K562 (cell line): Measurements from ENCODE around the gene SPINT1. TPM values are rescaled to one million over a fixed set of nuclear protein-coding genes. Genes with fewer than 3 reads are reported as not detected.

Experiments
- E2F3 ChIP-seq: fragments of 250-450 bp; sonication (Bioruptor Pico); IDR thresholded peaks from 2 replicates; pipeline ENCODE4 v1.4.0; 2020; ENCODE audit warnings: mild to moderate bottlenecking
- EGR1 ChIP-seq: fragments of 450-650 bp; conservative IDR thresholded peaks from 2 replicates; pipeline ENCODE4 v1.6.1; 2017; ENCODE audit warnings: mild to moderate bottlenecking
- HMG20B ChIP-seq: fragments of 250-450 bp; sonication (Bioruptor Pico); IDR thresholded peaks from 2 replicates; pipeline ENCODE4 v1.5.0; 2021; ENCODE audit warnings: mild to moderate bottlenecking
- KHSRP ChIP-seq: fragments of 450-650 bp; IDR thresholded peaks from 2 replicates; pipeline ENCODE4 v1.6.1; 2017
- NFE2L1 ChIP-seq: fragments of 450-650 bp; IDR thresholded peaks from 2 replicates; pipeline ENCODE4 v1.6.1; 2016; ENCODE audit warnings: missing genetic modification characterization, low read depth, mild to moderate bottlenecking, missing compliant biosample characterization, moderate library complexity, borderline replicate concordance
- NR2C1 ChIP-seq, 2 experiments: fragments of 450-650 bp; IDR thresholded peaks; 2 replicates each; pipeline ENCODE4 v1.6.1; 2017; ENCODE audit warnings: mild to moderate bottlenecking in 2 of 2, antibody characterized with exemption in 1 of 2, inconsistent platforms in 1 of 2, missing compliant biosample characterization in 1 of 2, missing genetic modification characterization in 1 of 2
- OTX1 ChIP-seq: fragments of 450-650 bp; formaldehyde crosslinking; IDR thresholded peaks from 2 replicates; pipeline ENCODE4 v1.4.0; 2022; ENCODE audit warnings: mild to moderate bottlenecking
- POLR2B ChIP-seq: fragments of 450-650 bp; IDR thresholded peaks from 2 replicates; pipeline ENCODE4 v1.6.1; 2018; ENCODE audit warnings: low read depth; ENCODE audit not compliant: partially characterized antibody
- SIN3A ChIP-seq, 2 experiments: fragments of 150-350 bp in 1 of 2; IDR thresholded peaks; 2 replicates each; pipeline ENCODE4 v1.6.1; 2011 to 2016; ENCODE audit warnings: borderline replicate concordance in 2 of 2, low read depth in 2 of 2, low read length in 2 of 2, mild to moderate bottlenecking in 2 of 2, moderate library complexity in 2 of 2; ENCODE audit not compliant: control insufficient read depth in 1 of 2
- SMAD3 ChIP-seq: fragments of 450-650 bp; formaldehyde crosslinking; conservative IDR thresholded peaks from 2 replicates; pipeline ENCODE4 v1.4.0; 2020; ENCODE audit warnings: mild to moderate bottlenecking
- SREBF1 ChIP-seq: fragments of 150-350 bp; IDR thresholded peaks from 2 replicates; pipeline ENCODE4 v1.6.1; 2014; ENCODE audit warnings: antibody characterized with exemption, low read depth, low read length, borderline replicate concordance
- TAF7 ChIP-seq: fragments of 450-650 bp; IDR thresholded peaks from 2 replicates; pipeline ENCODE4 v1.6.1; 2016; ENCODE audit warnings: missing genetic modification characterization, missing compliant biosample characterization
- TEAD1 ChIP-seq, 2 experiments: fragments of 450-650 bp in 1 of 2; sonication (generic) in 1 of 2; formaldehyde crosslinking; IDR thresholded peaks; 2 replicates each; pipeline versions ENCODE4 v1.4.0 to v1.8.0; 2020 to 2022; ENCODE audit warnings: mild to moderate bottlenecking in 2 of 2, missing genetic modification reagents in 1 of 2
- ZNF12 ChIP-seq: sonication (generic); formaldehyde crosslinking; IDR thresholded peaks from 2 replicates; pipeline ENCODE4 v1.4.0; 2020; ENCODE audit warnings: mild to moderate bottlenecking, missing genetic modification reagents
- ZNF24 ChIP-seq: fragments of 450-650 bp; IDR thresholded peaks from 2 replicates; pipeline ENCODE4 v1.6.1; 2016
- ZNF263 ChIP-seq: sonication (generic); formaldehyde crosslinking; IDR thresholded peaks from 2 replicates; pipeline ENCODE4 v1.8.0; 2022; ENCODE audit warnings: mild to moderate bottlenecking, missing genetic modification reagents, borderline replicate concordance
- ZNF589 ChIP-seq: fragments of 200-800 bp; sonication (Bioruptor generic); IDR thresholded peaks from 2 replicates; pipeline ENCODE4 v1.6.1; 2016; ENCODE audit warnings: low read depth, missing genetic modification characterization, missing compliant biosample characterization
- ZNF766 ChIP-seq: fragments of 200-800 bp; sonication (Bioruptor generic); conservative IDR thresholded peaks from 2 replicates; pipeline ENCODE4 v1.6.1; 2016; ENCODE audit warnings: missing genetic modification characterization, missing compliant biosample characterization
- ZZZ3 ChIP-seq: fragments of 450-650 bp; IDR thresholded peaks from 2 replicates; pipeline ENCODE4 v1.6.1; 2016; ENCODE audit warnings: antibody characterized with exemption, mild to moderate bottlenecking, moderate library complexity
- polyA plus RNA-seq, 8 experiments: library from polyadenylated mRNA; depleted of rRNA in 4 of 8; stranded (reverse) in 5 of 8; unstranded in 3 of 8; fragments of >200 nt; fragmentation: Nextera tagmentation in 2 of 8; fragmentation: Illumina TruSeq in 1 of 8; extraction: Ambion mirVana in 2 of 8; extraction: Trizol in 1 of 8; gene quantifications; 2 replicates each; pipeline versions ENCODE4 v1.2.1 to v1.2.3, GENCODE V29; 2011 to 2014; ENCODE audit warnings: inconsistent platforms in 1 of 8, missing spikeins in 1 of 8
- total RNA-seq, 7 experiments: library from RNA; depleted of rRNA in 6 of 7; stranded (reverse); fragments of >200 nt in 6 of 7; fragmentation: Illumina TruSeq in 2 of 7; extraction: Trizol in 2 of 7; gene quantifications; 2 replicates each; pipeline versions ENCODE4 v1.2.1 to v1.2.3, GENCODE V29; 2011 to 2021; ENCODE audit warnings: low replicate concordance in 1 of 7
- TF ChIP-seq, protein P1 (sequence below): fragments of 250-450 bp; sonication (Bioruptor Pico); IDR thresholded peaks from 2 replicates; pipeline ENCODE4 v1.9.0; 2021; ENCODE audit warnings: mild to moderate bottlenecking
- TF ChIP-seq, protein P2 (sequence below), 3 experiments: fragments of 200-800 bp in 1 of 3; fragments of 250-450 bp in 1 of 3; fragments of 450-650 bp in 1 of 3; sonication (Bioruptor Pico) in 1 of 3; sonication (Bioruptor generic) in 1 of 3; formaldehyde crosslinking in 1 of 3; IDR thresholded peaks; 2 replicates each; pipeline versions ENCODE4 v1.6.1 to v1.8.0; 2016 to 2022; ENCODE audit warnings: mild to moderate bottlenecking in 2 of 3, missing genetic modification characterization in 2 of 3, missing compliant biosample characterization in 1 of 3, moderate library complexity in 1 of 3
- TF ChIP-seq, protein P3 (sequence below): fragments of 250-450 bp; sonication (Bioruptor Pico); IDR thresholded peaks from 2 replicates; pipeline ENCODE4 v1.4.0; 2020; ENCODE audit warnings: mild to moderate bottlenecking

SPINT1 gene
- total and polyA plus RNA-seq, 9 of the 15 experiments (the other 6 are each of a cell fraction or from before 2014, with no cell fraction given): 0.78 to 4.5 (median 1.5) TPM

DNA sequence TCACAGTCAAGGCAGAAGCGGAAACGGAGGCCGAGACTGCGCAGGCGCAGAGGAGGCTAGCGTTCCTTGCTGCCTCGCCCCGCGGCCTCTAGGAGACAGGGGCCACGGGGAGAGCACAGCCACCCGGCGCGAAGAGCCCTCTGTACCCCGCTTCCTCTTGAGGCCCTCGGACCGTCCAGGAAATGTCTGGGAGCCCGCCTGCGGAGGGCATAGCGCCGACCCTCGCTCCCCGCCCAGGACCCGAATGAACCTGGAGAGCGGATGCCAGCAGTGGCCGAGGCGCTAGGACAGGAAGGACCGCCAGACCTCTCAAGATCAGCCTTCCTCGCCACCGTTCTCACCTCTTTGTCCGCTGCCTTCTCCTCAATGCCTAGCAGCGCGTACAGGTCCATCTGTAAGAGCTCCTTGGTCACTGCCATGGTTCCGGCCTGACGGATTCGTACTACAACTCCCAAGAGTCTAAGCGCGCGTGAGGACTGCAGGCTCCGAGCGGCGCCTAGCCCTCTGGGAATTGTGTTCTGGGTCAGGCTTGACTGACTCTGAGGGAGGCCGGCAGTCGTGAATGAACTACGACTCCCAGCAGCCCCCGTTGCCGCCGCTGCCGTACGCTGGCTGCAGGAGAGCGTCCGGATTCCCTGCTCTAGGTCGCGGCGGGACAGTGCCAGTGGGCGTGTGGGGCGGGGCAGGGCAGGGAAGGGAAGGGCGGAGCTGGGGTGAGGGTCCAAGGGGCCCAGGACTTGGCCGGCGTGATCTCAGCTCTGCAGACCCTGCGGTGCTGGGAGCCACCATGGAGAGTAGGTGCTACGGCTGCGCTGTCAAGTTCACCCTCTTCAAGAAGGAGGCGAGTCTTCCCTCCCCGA lies 36.6 kb upstream of the SPINT1 start, which contains the start of the genes DNAJC17 and ZFYVE19 (continued):
- TF ChIP-seq HMG20B: no peak
- 0 out of 2 replicates have a peak, but pooled peaks have one; percentile 35 for TF ChIP-seq ZNF12 (CRISPR knock-in tag)
- TF ChIP-seq, protein P1, sequence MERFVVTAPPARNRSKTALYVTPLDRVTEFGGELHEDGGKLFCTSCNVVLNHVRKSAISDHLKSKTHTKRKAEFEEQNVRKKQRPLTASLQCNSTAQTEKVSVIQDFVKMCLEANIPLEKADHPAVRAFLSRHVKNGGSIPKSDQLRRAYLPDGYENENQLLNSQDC: 0 out of 2 replicates have a peak, but pooled peaks have one; percentile 56
- TF ChIP-seq ZNF263 (CRISPR knock-in tag): 0 out of 2 replicates have a peak, but pooled peaks have one; percentile 29
- TF ChIP-seq TEAD1 (CRISPR knock-in tag; IDR thresholded peaks at IDR 0.05): 0 out of 4 replicates have a peak, but pooled peaks of 1 of the 2 experiments have one; percentile 50
- TF ChIP-seq, protein P2, sequence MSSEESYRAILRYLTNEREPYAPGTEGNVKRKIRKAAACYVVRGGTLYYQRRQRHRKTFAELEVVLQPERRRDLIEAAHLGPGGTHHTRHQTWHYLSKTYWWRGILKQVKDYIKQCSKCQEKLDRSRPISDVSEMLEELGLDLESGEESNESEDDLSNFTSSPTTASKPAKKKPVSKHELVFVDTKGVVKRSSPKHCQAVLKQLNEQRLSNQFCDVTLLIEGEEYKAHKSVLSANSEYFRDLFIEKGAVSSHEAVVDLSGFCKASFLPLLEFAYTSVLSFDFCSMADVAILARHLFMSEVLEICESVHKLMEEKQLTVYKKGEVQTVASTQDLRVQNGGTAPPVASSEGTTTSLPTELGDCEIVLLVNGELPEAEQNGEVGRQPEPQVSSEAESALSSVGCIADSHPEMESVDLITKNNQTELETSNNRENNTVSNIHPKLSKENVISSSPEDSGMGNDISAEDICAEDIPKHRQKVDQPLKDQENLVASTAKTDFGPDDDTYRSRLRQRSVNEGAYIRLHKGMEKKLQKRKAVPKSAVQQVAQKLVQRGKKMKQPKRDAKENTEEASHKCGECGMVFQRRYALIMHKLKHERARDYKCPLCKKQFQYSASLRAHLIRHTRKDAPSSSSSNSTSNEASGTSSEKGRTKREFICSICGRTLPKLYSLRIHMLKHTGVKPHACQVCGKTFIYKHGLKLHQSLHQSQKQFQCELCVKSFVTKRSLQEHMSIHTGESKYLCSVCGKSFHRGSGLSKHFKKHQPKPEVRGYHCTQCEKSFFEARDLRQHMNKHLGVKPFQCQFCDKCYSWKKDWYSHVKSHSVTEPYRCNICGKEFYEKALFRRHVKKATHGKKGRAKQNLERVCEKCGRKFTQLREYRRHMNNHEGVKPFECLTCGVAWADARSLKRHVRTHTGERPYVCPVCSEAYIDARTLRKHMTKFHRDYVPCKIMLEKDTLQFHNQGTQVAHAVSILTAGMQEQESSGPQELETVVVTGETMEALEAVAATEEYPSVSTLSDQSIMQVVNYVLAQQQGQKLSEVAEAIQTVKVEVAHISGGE (CRISPR knock-in tag; IDR thresholded peaks at IDR 0.05): peak in 1 of 3 experiments; percentile 78; a peak in 2 of 6 replicates
- TF ChIP-seq ZZZ3: no peak
- peak; percentile 13; the same call in 1 of the 2 replicates for TF ChIP-seq SREBF1
- TF ChIP-seq ZNF24: no peak
- no peak for TF ChIP-seq KHSRP
- TF ChIP-seq ZNF589 (CRISPR knock-in tag): no peak
- peak; percentile 92 for TF ChIP-seq ZNF766 (CRISPR knock-in tag)
- TF ChIP-seq SMAD3: 0 out of 2 replicates have a peak, but pooled peaks have one; percentile 28
- peak in 1 of 2 experiments; percentile 71; a peak in 1 of 4 replicates for TF ChIP-seq SIN3A (IDR thresholded peaks at IDR 0.05; ENCODE audit: borderline replicate concordance in 2 of 2, control insufficient read depth in 1 of 2, low read depth in 2 of 2, low read length in 2 of 2)
- TF ChIP-seq TAF7: peak; percentile 29
- TF ChIP-seq NR2C1 (IDR thresholded peaks at IDR 0.05): peak; percentile 68
- peak; percentile 93 for TF ChIP-seq NR2C1 (tag; IDR thresholded peaks at IDR 0.05)
- TF ChIP-seq OTX1: 0 out of 2 replicates have a peak, but pooled peaks have one; percentile 52
- peak; percentile 78 for TF ChIP-seq EGR1
- TF ChIP-seq, protein P3, sequence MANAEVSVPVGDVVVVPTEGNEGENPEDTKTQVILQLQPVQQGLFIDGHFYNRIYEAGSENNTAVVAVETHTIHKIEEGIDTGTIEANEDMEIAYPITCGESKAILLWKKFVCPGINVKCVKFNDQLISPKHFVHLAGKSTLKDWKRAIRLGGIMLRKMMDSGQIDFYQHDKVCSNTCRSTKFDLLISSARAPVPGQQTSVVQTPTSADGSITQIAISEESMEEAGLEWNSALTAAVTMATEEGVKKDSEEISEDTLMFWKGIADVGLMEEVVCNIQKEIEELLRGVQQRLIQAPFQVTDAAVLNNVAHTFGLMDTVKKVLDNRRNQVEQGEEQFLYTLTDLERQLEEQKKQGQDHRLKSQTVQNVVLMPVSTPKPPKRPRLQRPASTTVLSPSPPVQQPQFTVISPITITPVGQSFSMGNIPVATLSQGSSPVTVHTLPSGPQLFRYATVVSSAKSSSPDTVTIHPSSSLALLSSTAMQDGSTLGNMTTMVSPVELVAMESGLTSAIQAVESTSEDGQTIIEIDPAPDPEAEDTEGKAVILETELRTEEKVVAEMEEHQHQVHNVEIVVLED: peak; percentile 97
- TF ChIP-seq POLR2B: peak; percentile 78
- peak; percentile 80 for TF ChIP-seq E2F3 (CRISPR knock-in tag)
- TF ChIP-seq NFE2L1 (tag): no peak
